Skeletal muscle satellite cell (primary cell): ENCODE results near the gene LYZ.

Experiments
- H3K27me3 ChIP-seq: 2 replicates; pipeline ENCODE4 v1.7.0; 2013; ENCODE audit warnings: low read length; ENCODE audit not compliant: control insufficient read depth, insufficient read depth
- H3K36me3 ChIP-seq: 2 replicates; pipeline ENCODE4 v1.7.0; 2013; ENCODE audit warnings: mild to moderate bottlenecking, control low read depth, low read length; ENCODE audit not compliant: insufficient read depth
- H3K4me1 ChIP-seq: 2 replicates; pipeline ENCODE4 v1.7.0; 2013; ENCODE audit warnings: low read length; ENCODE audit not compliant: control insufficient read depth, insufficient read depth
- H3K4me2 ChIP-seq: 2 replicates; pipeline ENCODE4 v1.7.0; 2013; ENCODE audit warnings: mild to moderate bottlenecking, low read length
- H3K4me3 ChIP-seq: 2 replicates; pipeline ENCODE4 v1.7.0; 2013; ENCODE audit warnings: low read length
- H3K9ac ChIP-seq: 2 replicates; pipeline ENCODE4 v1.7.0; 2013; ENCODE audit warnings: mild to moderate bottlenecking, low read depth, low read length, moderate library complexity
- H3K9me3 ChIP-seq: replicated peaks from 2 replicates; pipeline ENCODE4 v1.7.0; 2013; ENCODE audit warnings: mild to moderate bottlenecking, control low read depth, low read length

Gene LYZ

DNA sequence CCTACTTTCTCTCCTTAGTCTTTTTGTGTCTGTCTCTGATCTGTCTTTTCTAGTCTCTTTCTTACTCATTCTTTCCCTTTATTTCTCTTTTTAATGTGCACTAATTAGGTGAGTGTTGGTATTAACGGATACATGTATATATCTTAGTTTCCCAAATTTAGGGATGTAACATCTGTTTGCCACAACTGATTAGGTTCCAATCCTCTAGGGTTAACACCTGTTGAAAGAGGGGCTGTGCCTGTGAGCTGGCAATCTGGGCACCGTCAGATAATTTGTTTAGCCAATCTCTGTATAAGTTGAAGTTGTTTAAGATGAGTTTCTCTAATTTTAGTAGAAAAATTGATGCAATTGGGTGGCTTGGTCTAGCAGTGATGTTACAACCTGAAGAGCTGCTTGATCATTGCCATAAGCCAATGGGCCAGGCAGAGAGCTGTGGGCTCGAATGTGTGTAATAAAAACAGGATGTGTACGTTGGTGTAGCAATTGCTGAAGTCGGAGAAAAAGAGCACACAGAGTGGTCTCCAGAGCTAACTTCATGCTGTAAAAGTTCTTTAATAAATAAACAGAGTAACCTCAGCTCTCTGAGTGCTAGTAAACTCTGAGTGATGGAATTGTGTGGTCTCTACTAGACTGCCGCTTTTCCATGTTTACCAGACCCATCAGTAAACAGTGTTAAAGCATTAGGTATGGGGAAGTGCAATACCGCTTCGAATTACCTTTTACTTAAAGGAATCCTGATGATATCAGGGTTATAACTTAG lies 18.3 kb upstream of the LYZ start:
- Histone ChIP-seq H3K9me3 (no peaks in the 10 kb centered on the region), H3K4me2 (no peak overlapping the region), H3K4me3 (no peak overlapping the region), H3K27me3 (peaks cover 46% of the 10 kb centered on the region), H3K36me3 (no peaks in the 10 kb centered on the region), H3K9ac (no peak overlapping the region), H3K4me1 (peaks cover 3% of the 10 kb centered on the region)

DNA sequence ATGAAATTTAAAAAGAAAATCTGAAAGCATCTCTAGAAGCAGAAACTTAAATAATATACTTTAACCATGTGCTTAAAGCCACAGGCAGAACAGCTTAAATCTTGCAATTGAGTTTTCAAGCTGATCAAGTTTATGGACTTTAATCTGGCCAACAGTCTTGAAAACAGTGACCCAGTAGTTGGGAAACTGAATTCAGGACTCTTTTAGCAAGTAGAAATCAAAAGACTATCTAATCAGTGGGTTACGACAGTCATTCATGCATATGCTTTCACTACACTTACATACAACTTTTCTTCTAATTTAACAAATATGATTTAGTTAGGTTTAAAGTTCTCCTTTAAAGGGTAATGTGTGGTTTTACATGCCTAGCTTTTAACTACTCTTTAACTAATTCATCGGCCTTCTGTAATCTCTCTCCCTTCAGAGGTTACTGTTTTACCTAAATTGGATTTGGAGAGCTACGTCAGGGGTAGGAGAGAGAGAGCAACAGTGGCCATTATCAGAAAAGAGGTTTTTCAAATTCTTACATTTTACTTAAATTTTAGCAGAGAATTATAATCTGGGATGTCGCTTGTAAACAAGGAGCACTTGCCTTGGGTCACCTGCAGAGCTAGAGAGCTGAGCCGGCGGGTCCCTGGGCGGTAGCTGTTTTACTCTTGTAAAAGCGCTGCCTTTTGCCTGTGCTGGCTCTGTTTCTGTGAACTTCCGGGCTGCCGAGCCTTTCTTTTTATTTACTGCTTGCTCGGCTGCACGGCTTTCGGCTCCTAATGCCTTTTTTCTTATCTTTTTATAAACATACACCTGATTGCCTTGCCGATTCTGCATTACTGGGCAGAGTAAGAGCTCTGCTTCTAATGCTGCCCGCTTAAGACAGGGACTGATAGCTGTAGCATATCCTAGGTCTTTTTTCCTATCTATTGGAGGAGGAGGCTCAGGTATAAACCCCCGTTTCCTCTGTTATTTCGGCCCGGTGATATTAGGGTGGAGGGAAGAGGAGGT lies 17.4 kb upstream of the LYZ start:
- Histone ChIP-seq H3K36me3 (no peaks in the 10 kb centered on the region), H3K4me3 (peak overlapping the region; percentile 61), H3K27me3 (peaks cover 43% of the 10 kb centered on the region), H3K9ac (no peak overlapping the region), H3K4me2 (peak overlapping the region; percentile 85), H3K9me3 (no peaks in the 10 kb centered on the region), H3K4me1 (peaks cover 3% of the 10 kb centered on the region)

DNA sequence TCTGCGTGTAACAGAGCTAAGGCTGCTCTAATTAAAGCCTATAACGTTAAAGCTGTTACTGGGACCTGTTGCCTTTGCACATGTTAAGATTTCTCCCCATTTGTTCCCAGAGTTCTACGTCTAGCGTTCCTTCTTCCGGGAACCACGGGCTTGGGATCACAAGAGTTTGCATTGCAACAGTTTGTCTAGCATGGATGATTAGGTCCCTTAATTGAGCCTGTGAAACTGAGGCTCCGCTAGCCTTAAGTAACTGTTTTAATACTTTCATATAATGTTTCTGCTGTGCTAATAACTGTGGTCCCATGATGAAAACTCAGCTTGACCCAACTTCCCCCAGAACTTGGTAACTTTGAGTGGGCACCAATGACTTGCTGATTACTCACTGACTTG lies 16.7 kb upstream of the LYZ start:
- Histone ChIP-seq H3K9me3 (no peaks in the 10 kb centered on the region), H3K36me3 (no peaks in the 10 kb centered on the region), H3K27me3 (peaks cover 43% of the 10 kb centered on the region), H3K9ac (no peak overlapping the region), H3K4me3 (peak overlapping the region; percentile 61), H3K4me2 (peak overlapping the region; percentile 85), H3K4me1 (peaks cover 3% of the 10 kb centered on the region)

DNA sequence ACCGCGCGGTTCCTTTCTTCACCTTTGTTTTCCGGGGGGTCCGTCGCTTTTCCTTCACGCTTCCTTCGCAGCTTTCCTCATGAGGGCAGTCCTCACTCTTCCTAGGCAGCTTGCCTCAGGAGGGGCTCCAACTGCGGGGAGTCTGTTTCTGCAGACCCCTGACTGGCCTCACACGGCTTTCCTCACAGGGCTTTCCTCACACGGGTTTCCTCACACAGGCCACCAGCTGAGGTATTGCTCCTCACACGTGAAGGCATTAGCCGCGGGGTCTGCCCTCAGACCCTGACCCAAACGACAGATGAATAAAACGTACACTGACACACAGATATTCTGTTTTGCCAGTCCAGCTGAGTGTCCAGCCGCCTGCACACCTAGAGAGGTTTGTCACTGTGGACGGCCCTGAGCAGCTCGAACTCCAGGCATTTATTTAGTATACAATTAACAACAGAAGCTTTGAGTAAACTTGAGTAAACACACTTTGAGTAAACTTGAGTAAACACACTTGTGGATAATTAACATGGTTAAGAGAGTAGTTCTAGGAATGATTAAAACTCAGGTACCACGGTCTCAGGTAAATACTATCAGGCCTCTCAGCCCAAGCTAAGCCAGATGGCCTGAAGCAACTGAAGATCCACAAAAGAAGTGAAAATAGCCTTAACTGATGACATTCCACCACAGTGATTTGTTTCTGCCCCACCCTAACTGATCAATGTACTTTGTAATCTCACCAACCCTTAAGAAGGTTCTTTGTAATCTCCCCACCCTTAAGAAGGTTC lies 16.1 kb upstream of the LYZ start:
- peaks cover 47% of the 10 kb centered on the region for H3K27me3 ChIP-seq
- no peak overlapping the region for H3K4me2 ChIP-seq
- no peaks in the 10 kb centered on the region for H3K36me3 ChIP-seq
- H3K9ac ChIP-seq: no peak overlapping the region
- no peaks in the 10 kb centered on the region for H3K9me3 ChIP-seq
- H3K4me3 ChIP-seq: no peak overlapping the region
- peaks cover 3% of the 10 kb centered on the region for H3K4me1 ChIP-seq

DNA sequence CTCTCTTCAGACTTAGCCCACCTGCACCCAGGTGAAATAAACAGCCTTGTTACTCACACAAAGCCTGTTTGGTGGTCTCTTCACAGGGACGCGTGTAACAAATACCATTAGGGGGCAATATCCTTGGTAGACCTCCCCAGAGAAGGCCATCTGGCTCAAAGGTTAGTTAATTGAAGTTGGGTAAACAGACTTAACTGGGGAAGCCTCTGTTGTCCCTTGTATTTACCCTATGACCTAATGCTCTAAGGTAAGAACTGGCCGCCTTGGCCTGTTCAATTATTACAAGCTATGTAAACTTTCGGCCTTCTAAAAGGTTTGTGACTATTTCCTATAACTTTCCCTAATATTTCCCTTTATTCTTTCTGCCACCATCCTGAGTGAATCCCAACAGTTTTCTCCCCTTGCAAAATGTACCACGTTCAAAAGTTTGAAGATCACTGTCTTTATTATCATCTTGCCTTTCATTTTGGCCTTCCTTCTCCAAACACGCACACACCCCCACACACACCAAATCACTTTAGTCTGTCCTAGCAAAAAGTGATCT lies 15.3 kb upstream of the LYZ start:
- Histone ChIP-seq H3K4me3 (no peak overlapping the region), H3K36me3 (no peaks in the 10 kb centered on the region), H3K9ac (no peak overlapping the region), H3K4me2 (no peak overlapping the region), H3K4me1 (peaks cover 3% of the 10 kb centered on the region), H3K27me3 (peaks cover 50% of the 10 kb centered on the region), H3K9me3 (no peaks in the 10 kb centered on the region)

DNA sequence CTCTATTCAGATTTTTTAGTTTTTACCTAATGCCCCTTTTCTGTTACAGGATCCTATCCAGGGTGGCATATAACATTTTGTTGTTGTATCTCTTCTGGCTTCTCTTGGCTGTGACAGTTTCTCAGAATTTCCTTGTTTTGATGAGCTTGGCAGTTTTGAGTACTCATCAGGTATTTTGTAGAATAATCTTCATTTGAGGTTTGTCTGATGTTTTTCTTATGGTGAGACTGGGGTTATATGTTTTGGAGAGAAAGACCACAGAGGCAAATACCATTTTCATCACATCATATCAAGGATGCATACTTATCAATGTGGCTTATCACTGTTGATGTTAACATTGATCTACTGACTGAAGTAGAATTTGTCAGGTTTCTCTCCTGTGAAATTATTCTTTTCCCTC lies 14.0 kb upstream of the LYZ start:
- Histone ChIP-seq H3K27me3 (peaks cover 41% of the 10 kb centered on the region), H3K9me3 (no peaks in the 10 kb centered on the region), H3K9ac (no peak overlapping the region), H3K4me2 (no peak overlapping the region), H3K4me3 (no peak overlapping the region), H3K36me3 (no peaks in the 10 kb centered on the region), H3K4me1 (peaks cover 3% of the 10 kb centered on the region)

DNA sequence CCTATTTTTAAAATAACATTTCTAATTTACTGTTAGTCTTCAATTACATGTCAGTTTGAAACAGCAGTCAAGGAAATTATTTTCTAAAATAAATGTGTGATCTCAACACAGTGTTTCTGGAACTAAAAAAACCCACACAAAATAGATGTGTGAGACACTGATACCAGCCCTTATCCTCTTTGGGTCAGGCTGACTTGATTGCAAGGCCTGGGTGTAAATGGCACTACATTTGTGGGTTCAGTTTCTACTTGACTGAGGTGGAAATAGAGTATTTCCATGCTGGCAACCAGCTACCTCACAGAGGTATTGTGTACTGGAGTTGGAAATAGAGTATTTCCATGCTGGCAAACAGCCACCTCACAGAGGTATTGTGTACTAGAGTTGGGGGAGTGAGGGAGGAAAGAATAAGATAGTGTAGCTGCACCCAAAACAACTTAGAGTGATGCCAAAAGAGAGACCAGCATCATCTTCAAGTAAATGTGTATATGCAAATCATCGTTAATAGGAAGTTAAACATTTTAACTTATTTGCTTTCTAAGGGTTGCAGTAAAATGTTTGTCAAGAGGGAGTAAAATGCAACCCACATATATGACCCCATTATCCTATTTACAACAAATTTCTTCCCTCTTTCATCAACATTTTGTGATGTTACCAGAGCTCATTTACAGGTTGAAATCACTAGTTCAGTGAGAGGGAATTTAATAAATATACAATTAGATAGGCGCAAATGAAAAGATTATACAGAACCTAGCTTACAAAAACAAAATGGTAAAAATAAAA lies 10.7 kb upstream of the LYZ start:
- no peaks in the 10 kb centered on the region for H3K9me3 ChIP-seq
- H3K4me2 ChIP-seq: no peak overlapping the region
- no peaks in the 10 kb centered on the region for H3K4me1 ChIP-seq
- H3K9ac ChIP-seq: no peak overlapping the region
- peaks cover 26% of the 10 kb centered on the region for H3K27me3 ChIP-seq
- H3K36me3 ChIP-seq: no peaks in the 10 kb centered on the region
- no peak overlapping the region for H3K4me3 ChIP-seq

DNA sequence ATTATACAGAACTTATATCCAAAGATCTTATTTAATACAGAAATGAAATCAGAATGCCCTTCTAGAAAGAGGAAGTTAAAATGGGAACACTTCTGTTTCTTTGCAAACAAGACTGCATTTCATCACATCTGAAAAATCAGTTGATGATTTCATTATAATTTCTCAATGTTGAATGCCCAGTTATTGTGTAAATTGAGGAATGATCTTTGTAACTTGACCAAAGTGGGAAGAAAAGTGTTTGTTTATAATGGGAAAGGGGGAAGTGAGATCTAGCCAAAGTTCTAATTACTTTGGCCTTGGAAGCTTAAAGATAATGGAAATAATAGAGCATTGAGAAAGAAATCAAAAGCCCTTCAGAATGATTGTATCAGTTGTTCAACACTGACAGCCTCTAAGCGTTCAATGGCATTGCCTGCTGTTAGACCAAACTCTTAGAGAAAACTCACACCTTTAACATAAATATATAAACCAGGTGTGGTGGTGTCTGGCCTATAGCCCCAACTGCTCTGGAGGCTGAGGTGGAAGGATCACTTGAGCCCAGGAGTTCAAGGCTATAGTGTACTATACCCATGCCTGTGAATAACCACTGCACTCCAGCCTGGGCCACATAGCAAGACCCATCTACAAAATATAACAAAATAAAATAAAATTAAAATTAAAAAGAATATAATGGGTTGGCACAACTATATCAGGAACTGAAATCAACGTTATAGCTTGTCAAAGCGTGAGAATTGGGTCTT lies 9.9 kb upstream of the LYZ start:
- Histone ChIP-seq H3K9me3 (no peaks in the 10 kb centered on the region), H3K4me2 (no peak overlapping the region), H3K36me3 (no peaks in the 10 kb centered on the region)

DNA sequence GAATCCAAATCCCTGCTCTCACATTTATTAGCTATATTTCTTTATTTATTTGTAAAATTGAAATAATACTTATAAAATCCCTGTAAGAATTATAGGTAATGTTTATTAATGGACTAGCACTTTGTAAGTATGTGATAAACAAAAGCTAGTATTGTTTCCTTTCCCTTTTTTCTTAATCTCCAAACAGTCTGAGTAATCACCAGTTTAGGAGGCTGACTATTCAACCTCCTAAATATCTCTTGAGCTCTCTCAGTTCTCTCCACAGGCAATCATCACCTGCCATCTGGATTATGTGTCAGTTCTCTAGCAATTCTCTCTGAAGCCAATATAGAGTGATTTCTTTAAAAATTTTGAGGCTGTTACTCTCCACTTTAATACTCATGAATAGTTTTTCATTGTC lies 9.2 kb upstream of the LYZ start:
- Histone ChIP-seq H3K36me3 (no peaks in the 10 kb centered on the region), H3K4me3 (no peak overlapping the region), H3K9ac (no peak overlapping the region), H3K27me3 (peaks cover 29% of the 10 kb centered on the region), H3K9me3 (no peaks in the 10 kb centered on the region), H3K4me1 (no peaks in the 10 kb centered on the region), H3K4me2 (no peak overlapping the region)

More for the DNA sequence above, 9.9 kb upstream of the LYZ start:
- H3K9ac ChIP-seq: no peak overlapping the region
- H3K4me3 ChIP-seq: no peak overlapping the region
- H3K4me1 ChIP-seq: no peaks in the 10 kb centered on the region
- peaks cover 24% of the 10 kb centered on the region for H3K27me3 ChIP-seq

DNA sequence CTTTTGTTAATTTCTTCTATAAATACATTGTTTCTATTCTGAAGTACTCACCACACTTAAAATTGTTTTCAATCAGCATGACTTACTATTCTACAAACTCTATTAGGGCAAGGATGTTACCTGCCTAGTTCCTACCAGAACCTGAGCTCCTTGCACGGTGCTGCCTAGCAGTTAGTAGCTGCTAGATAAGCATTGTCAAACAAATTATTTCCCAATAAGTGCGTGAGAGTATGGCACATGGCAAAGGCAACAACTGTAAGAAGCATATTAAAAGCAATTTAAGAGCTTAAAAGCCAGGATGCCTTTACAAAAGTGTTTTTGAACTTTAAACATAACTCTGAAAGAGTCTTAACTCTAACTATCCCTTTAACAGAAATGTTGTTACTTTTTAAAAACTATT lies 8.2 kb upstream of the LYZ start:
- H3K36me3 ChIP-seq: no peaks in the 10 kb centered on the region
- H3K4me1 ChIP-seq: no peaks in the 10 kb centered on the region
- no peaks in the 10 kb centered on the region for H3K9me3 ChIP-seq
- H3K27me3 ChIP-seq: peaks cover 32% of the 10 kb centered on the region
- H3K4me3 ChIP-seq: no peak overlapping the region
- no peak overlapping the region for H3K9ac ChIP-seq
- H3K4me2 ChIP-seq: no peak overlapping the region
